ENCODE measurements around the gene DCLK1.

The DCLK1 gene

GRCh38 chr13:36131222-36131930, at the start of gene DCLK1:
DCLK1 (minus strand) TSS chr13:36131382.
- peak; percentile 58 for DNase-seq

GRCh38 chr13:36175621-36176020, 44.4 kb upstream of the DCLK1 start:
- no peak for DNase-seq

GRCh38 chr13:36174923-36175322, 43.7 kb upstream of the DCLK1 start:
- no peak for DNase-seq

- no peak for DNase-seq
These were observed 42.6 kb upstream of the DCLK1 start for GRCh38 chr13:36173571-36174322.

- DNase-seq: peak; percentile 84
These were observed 34.9 kb upstream of the DCLK1 start for GRCh38 chr13:36166046-36166445.

GRCh38 chr13:36163809-36164308, 32.7 kb upstream of the DCLK1 start:
- peak; percentile 93 for DNase-seq

GRCh38 chr13:36163286-36163685, 32.1 kb upstream of the DCLK1 start:
- no peak for DNase-seq

GRCh38 chr13:36160297-36160696, 29.1 kb upstream of the DCLK1 start:
- no peak for DNase-seq

- DNase-seq: peak; percentile 20
These were observed 27.4 kb upstream of the DCLK1 start for GRCh38 chr13:36158611-36159010.

- DNase-seq: peak; percentile 51
These were observed 26.3 kb upstream of the DCLK1 start for GRCh38 chr13:36157480-36157879.

GRCh38 chr13:36154567-36155291, 23.5 kb upstream of the DCLK1 start:
- DNase-seq: peak; percentile 31

GRCh38 chr13:36151591-36151990, 20.4 kb upstream of the DCLK1 start:
- DNase-seq: no peak

GRCh38 chr13:36148446-36148845, 17.3 kb upstream of the DCLK1 start:
- peak; percentile 55 for DNase-seq

- DNase-seq: no peak
These were observed 16.1 kb upstream of the DCLK1 start for GRCh38 chr13:36147330-36147729.

GRCh38 chr13:36146511-36147269, 15.5 kb upstream of the DCLK1 start:
- DNase-seq: no peak

GRCh38 chr13:36143738-36144137, 12.6 kb upstream of the DCLK1 start:
- no peak for DNase-seq

GRCh38 chr13:36142735-36143134, 11.6 kb upstream of the DCLK1 start:
- DNase-seq: no peak

- no peak for DNase-seq
These were observed 4.7 kb upstream of the DCLK1 start for GRCh38 chr13:36135876-36136275.

- DNase-seq: no peak
These were observed 3.5 kb upstream of the DCLK1 start for GRCh38 chr13:36134632-36135031.

GRCh38 chr13:36133950-36134626, 2.9 kb upstream of the DCLK1 start:
- DNase-seq: peak; percentile 1

- DNase-seq: no peak
These were observed 1.2 kb upstream of the DCLK1 start for GRCh38 chr13:36132376-36132775.

- DNase-seq: peak; percentile 51
These were observed 732 bp upstream of the DCLK1 start for GRCh38 chr13:36131931-36132297.

Measured in fibroblast of skin of right biceps (primary cell).